ENCODE results near the gene CLDN4. TPM values are rescaled to one million over a fixed set of nuclear protein-coding genes. Genes with fewer than 3 reads are reported as not detected.
"Not testable (repeated sequence)": the region's sequence is repeated elsewhere in the genome, so short reads cannot be mapped to it uniquely, and the experiment has no call there.

CLDN4 gene
- total RNA-seq, 1 donor from 2014 or later = not detected

DNA sequence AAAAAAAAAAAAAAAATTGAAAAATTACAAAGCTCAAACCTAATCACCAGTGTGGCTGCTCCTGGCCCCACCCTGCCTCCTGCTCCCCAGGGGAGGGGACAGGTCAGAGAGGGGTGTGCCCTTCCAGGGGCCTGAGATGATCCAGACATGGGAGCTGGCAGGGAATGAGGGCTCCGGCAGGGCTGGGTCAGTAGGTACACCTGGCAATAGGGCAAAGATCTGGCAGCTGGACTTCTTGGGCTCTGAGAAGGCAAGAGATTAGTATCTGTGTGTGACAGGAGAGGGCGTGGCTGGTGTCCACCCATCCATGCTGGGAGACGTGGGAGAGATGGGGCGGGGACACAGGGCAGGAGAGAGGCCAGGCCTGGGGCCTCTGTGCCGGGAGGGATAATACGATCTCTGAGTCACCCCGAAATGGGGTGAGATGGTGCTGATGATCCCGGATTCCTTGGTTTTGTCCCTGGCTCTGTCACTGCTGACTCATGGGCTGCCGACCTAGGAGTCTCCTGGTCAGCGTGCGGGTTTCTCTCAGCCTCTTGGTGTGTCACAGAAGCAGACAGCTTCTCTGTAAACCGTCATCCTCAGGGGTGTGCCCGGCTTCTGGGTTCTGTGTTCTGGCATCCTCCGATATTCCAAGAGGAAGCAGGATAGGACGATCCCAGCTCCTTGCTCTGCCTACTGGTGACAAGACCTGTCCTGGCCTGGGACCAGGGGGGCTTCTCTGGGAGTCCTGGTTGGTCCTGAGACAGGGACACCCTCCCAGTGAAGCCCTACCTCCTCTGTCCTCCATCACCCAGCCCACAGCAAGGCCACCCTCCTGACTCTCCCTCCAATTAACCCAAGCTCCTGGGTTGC lies 8.2 kb upstream of the CLDN4 start:
- ATAC-seq = no peak
- intact Hi-C loops (cut with DNase I) = no loop called here
- no peak for DNase-seq (ENCODE audit: missing footprints)

DNA sequence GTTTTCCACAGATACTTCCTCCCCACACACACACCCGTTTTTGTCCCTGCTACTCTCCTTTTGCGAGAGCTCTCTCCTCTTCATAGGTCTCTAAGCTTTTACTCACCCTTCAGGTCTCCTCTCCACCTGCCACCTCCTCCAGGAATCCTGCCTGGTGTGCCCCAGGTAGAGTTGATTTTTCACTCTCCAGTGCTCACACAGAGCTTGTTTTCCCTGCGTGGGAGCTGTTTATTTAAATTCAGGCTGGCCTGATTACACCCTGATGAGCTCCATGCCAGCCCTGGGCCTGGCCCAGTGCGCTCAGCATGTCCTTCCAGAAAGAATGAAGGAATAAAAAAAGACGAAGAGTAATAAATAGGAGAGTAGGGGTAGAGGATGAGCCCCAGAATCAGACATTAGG lies 7.5 kb upstream of the CLDN4 start:
- intact Hi-C loops (cut with DNase I) = no loop called here
- DNase-seq (ENCODE audit: missing footprints) (no peak), ATAC-seq (no peak)

DNA sequence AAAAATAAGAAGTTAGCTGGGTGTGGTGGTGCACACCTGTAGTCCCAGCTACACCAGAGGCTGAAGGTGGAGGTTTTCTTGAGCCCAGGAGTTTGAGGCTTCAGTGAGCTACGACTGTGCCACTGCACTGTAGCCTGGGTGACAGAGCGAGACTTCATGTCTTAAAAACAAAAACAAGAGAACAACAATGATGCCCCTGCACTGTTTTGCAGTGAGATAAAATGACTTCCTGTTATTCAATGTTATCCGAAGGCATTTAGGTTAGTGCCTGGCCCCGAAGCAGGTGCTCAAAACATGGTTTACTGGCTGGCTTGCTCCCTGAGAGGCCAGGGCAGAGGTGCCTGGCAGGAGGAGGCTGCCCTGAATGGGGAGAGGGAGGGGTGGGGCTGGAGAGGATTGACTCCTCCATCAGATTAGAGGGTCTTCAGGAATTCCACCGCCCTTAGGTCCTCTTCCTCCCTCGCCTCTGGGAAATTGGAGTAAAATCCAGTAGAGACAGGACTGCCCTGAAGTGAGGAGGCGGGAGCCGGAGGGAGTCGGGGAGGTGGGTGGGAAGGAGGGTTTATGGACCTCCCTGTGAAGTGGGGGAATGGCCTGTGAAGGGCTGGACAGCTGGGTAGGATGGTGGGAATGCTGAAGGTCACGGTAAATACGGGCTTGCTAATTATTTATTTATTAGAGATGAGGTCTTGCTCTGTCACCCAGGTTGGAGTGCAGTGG lies 6.8 kb upstream of the CLDN4 start:
- intact Hi-C loops (cut with DNase I) = no loop called here
- DNase-seq (ENCODE audit: missing footprints) (no peak), ATAC-seq (no peak)

DNA sequence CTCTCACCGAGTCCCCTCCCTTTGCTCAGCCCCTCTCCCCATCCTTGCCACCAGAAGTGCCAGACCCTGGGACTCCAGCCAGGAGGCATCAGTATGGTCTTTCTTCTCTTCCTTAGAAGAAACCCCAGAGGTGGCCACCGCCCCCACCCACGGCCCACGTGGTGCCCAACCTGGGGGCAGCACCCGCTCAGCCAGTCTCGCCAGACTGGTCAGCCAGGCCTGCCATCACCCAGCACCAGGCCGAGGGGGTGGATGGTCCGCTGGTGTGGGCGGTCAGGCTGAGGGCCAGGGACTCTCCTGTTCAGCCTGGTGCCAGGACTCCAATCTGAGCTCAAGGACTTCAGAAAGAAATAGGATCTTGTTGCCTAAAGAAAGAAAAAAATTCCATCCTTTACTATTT lies 5.8 kb upstream of the CLDN4 start:
- DNase-seq (ENCODE audit: missing footprints) (no peak), ATAC-seq (no peak)
- intact Hi-C loops (cut with DNase I) = no loop called here

DNA sequence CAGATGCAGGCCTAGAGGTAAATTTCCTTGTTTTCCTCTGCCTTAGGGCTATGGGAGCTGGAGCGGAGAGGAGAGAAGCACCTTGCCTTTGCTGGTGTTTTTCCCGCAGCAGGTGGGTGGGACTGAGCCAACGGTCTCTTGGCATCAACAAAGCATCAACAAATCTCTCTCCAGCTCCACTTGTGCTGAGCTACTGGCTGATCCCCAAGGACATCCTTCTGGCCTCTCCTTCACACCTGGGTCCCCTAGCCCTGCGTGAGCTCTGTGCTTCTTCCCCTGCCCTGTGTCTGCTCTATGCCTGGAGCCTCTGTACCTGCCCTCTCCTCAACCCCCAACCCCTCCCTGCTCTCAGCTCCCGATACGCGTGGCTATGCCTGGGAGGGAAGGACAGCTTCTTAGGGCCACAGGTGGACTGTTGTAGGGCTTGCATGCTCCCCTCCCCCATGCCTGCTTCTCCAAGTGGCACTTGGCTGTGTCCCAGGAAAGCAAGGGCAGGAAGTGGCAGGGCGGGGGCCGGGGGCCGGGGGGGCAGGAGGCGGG lies 3.2 kb upstream of the CLDN4 start:
- ATAC-seq (peak; percentile 21), DNase-seq (ENCODE audit: missing footprints) (no peak)
- intact Hi-C loops (cut with DNase I) = no loop called here

DNA sequence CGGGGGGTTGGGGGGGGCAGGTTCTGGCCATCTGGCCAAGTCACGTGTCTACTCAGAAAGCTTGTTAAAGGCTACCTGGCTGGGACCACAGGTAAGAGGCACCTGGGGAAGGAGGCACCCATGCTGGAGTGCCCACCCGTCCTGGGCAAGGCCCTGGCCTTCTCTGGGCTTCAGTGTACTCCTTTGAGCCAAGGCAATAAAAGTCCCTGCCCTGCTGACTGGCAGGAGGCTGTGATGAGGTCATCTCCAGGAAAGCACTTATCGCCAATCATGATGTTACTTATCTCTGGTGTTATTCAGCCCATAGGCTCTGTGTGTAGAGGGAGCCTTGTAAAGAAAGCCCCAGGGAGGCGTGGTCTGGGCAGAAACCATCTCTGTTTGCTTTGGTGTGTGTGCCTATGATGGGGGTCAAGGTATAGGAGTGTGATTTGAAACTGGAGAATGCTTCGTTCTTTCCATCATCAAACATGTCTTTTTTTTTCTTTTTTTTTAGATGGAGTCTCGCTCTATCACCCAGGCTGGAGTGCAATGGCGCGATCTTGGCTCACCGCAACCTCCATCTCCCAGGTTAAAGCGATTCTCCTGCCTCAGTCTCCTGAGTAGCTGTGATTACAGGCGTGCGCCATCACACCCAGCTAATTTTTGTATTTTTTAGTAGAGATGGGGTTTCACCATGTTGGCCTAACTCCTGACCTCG lies 2.5 kb upstream of the CLDN4 start:
- DNase-seq (ENCODE audit: missing footprints) (no peak), ATAC-seq (peak; percentile 26)
- intact Hi-C loops (cut with DNase I) = no loop called here

DNA sequence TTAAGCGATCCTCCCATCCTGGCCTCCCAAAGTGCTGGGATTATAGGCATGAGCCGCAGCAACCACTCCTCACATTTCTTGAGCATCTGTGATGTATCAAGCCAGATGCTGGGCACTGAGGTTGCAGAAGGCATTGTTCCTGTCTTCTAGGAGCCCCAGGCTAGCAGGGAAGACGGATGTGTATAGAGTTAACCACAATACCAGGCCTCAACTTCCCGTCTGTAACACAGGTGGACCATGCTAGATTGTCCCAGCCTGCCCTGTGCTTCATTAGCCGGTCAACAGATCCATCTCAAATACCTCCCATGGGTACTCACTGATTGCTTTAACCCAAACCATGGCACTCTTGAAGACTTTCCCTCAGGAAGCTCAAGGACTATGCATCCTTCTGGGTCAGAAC lies 1.8 kb upstream of the CLDN4 start:
- intact Hi-C loops (cut with DNase I) = no loop called here
- no peak for ATAC-seq
- no peak for DNase-seq (ENCODE audit: missing footprints)

DNA sequence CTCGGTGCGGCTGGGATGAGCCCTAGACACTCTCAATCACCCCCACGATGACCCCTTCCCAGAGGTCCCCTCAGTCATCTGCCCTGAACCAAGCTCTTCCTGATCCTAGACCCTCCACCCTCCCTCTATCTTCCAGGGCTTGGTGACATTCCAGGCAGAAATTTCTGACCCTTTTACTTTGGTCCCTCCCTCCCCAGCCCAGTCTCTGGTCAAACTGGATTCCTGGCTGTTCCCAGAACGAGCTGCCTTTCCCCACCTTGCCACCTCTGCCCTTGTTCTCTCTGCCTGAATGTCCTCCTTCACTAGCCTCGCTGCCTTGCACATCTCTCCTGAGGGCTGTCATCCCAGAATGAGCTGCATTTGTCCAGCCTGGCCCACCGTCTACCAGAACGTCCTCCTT lies 1.3 kb upstream of the CLDN4 start:
- ATAC-seq = no peak
- intact Hi-C loops (cut with DNase I) = no loop called here
- DNase-seq (ENCODE audit: missing footprints) = no peak

DNA sequence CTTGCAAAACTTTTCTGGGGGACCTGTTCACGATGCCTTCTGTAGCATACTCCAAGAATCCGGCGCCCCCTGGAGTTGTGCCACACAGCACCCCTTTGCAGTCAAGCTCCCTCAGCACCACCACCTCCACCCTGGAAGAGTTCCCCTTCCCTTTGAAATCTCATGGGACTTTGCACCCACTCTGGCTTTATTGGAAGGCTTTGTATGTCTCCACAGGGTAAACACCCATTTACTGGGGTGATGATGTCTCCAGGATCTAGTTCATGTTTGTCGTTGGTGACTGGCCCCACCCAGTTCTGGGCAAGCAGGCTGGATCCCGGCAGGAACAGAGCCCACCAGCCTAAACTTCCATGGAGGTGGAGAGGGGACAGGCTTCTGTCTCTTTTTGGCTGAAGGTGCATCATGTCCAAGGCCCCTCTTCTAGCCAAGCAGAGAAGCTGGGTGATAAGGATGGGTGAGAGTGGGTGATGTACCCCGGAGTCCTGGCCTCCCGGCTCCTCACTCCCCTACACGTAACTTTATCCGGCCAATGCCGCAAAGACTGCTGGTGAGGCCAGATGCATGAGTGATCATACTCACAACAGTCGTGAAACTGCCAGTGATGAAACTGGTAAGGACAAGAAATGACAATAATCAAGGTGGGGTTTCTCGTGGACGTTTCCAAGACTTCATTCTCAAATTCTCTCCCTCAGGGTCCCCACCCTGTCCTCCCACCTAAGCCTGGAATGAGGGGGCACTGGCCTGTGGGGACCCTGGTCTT lies 695 bp upstream of the CLDN4 start:
- DNase-seq (ENCODE audit: missing footprints) = no peak
- no peak for ATAC-seq
- intact Hi-C loops (cut with DNase I) = no loop called here

DNA sequence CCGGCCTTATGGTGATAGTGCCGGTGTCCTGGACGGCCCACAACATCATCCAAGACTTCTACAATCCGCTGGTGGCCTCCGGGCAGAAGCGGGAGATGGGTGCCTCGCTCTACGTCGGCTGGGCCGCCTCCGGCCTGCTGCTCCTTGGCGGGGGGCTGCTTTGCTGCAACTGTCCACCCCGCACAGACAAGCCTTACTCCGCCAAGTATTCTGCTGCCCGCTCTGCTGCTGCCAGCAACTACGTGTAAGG lies 713 bp downstream of the CLDN4 start:
- intact Hi-C loops (cut with DNase I) = no loop called here
- no peak for DNase-seq (ENCODE audit: missing footprints)
- no peak for ATAC-seq

DNA sequence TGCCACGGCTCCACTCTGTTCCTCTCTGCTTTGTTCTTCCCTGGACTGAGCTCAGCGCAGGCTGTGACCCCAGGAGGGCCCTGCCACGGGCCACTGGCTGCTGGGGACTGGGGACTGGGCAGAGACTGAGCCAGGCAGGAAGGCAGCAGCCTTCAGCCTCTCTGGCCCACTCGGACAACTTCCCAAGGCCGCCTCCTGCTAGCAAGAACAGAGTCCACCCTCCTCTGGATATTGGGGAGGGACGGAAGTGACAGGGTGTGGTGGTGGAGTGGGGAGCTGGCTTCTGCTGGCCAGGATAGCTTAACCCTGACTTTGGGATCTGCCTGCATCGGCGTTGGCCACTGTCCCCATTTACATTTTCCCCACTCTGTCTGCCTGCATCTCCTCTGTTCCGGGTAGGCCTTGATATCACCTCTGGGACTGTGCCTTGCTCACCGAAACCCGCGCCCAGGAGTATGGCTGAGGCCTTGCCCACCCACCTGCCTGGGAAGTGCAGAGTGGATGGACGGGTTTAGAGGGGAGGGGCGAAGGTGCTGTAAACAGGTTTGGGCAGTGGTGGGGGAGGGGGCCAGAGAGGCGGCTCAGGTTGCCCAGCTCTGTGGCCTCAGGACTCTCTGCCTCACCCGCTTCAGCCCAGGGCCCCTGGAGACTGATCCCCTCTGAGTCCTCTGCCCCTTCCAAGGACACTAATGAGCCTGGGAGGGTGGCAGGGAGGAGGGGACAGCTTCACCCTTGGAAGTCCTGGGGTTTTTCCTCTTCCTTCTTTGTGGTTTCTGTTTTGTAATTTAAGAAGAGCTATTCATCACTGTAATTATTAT lies 1.2 kb downstream of the CLDN4 start:
- DNase-seq (ENCODE audit: missing footprints) = no peak
- intact Hi-C loops (cut with DNase I) = no loop called here
- ATAC-seq = no peak

DNA sequence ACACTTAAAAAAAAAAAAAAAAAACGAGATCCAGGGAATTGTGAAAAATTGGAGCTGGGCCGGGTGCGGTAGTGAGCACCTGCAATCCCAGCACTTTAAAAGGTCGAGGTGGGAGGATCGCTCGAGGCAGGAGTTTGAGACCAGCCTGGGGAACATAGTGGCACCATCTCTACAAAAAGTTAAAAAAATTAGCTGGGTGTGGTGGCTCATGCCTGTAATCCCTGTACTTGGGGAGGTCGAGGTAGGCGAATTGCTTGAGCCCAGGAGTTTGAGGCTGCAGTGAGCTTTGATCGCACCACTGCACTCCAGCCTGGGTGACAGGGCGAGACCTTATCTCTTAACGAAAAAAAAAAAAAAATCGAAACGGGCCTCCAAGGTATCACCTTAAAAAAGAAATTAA lies 2.0 kb downstream of the CLDN4 start:
- ATAC-seq = no peak
- no peak for DNase-seq (ENCODE audit: missing footprints)
- intact Hi-C loops (cut with DNase I) = no loop called here

DNA sequence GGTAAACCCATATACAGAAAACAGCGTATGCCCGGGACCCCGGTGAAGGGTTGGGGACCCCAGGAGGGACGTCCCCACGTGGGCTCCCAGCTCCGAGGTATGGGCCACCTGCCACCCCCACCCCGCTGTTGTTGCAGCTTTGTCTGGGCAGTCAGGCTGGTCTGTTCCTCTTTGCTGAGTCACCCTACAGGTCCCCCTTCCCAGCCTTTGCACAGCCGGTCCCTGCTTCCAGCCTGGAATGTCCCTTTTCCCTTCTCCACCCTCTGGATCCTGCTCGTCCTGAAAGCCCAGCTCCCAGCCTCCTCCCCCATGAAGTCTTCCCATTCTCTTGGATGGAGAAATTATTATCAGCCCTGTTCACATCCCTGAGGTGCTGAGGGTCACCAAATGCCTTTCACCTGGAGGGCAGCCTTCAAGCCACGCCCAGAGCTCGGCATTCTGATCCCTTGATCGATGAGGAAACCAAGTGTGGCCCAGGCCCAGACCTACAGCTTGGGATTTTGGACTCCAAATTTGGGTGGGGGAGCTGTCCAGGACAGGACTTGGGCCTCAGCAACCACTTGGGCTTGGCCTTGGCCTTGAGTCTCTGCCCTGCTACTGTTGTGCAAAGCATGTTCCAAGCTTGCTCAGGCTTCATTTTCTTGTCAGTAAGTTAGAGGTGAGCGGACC lies 2.6 kb downstream of the CLDN4 start:
- ATAC-seq (no peak), DNase-seq (ENCODE audit: missing footprints) (no peak)
- intact Hi-C loops (cut with DNase I) = no loop called here

DNA sequence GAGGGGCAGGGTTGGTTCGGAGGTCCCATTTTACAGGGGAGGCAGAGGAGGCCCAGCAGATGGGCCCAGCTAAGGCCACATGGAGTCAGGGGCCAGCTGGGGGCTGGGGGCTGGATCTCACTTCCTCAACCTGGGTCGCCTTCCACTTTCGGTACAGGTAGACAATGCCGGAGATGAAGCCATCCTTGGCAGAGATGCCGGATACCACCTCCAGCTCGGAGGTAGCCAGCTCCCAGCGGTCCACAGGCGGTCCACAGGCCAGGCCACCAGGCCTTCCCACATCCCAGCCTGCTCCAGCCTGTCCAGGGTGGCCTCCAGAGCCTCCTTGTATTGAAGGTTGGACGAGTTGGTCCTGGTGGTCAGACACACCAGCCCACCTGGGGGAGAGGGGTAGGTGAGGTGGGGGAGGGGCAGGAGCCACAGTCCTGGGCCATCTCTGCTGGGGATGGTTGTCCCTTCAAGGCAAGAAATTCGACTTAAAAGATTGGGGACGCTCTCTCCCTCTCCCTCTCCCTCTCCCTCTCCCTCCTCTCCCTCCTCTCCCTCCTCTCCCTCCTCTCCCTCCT lies 3.9 kb downstream of the CLDN4 start:
- ATAC-seq (no peak), DNase-seq (ENCODE audit: missing footprints) (no peak)
- intact Hi-C loops (cut with DNase I) = no loop called here

DNA sequence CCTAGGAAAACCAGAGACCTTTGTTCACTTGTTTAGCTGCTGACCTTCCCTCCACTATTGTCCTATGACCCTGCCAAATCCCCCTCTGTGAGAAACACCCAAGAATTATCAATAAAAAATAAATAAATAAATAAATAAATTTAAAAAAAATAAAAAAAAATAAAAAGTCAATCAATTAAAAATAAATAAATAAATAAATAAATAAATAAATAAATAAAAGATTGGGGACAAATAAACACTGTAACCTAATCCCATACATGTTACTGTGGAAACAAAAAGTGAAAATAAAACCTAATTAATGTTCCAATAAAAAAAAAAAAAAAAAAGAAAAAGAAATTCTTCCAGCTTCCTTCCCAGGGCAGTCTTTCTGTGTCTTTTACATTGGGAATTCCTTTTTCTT lies 6.4 kb downstream of the CLDN4 start:
- DNase-seq (ENCODE audit: missing footprints); ATAC-seq; intact Hi-C loops (cut with DNase I): not testable (repeated sequence)

DNA sequence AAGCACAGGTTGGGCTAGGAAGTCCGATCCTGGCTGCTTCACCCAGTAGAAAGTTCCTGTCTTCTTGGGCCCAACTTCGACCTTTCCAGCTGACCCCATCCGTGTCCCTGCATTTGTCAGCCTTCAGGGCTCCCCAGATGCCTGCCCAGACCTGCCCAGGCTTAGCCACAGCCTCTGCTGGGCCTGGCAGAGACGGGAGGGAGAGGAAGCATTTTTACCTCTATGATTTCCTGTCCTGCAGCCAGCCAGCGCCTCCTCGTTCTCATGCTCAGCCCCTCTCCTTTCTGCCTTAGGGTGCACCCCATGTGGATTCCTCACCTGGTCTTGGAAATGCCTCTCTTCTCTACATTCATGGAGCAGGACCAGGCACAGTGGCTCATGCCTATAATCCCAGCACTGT lies 7.8 kb downstream of the CLDN4 start:
- intact Hi-C loops (cut with DNase I) = no loop called here
- no peak for DNase-seq (ENCODE audit: missing footprints)
- no peak for ATAC-seq

DNA sequence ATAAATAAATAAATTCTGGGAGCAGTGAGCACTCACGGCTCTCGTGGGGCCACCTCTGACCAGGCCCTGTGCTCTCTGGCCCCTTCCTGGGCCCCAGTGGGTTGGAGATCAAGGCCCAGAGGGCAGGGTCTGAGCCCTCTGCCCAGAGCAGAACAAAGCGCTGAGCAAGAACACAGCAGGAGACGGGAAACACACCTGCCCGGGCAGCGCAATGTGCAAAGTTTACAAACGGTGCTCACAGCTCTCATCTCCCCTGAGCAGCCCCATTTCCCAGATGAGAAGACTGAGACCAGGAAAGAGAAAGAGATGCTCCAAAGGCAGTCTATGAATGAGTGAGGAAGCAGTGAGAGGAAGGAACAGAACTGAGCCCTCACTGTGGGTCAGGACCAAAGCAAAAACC lies 8.5 kb downstream of the CLDN4 start:
- ATAC-seq (no peak), DNase-seq (ENCODE audit: missing footprints) (no peak)
- intact Hi-C loops (cut with DNase I) = no loop called here
